Measurements from ENCODE around the gene MAPK8IP1. TPM values are rescaled to one million over a fixed set of nuclear protein-coding genes. Genes with fewer than 3 reads are reported as not detected.

Gene MAPK8IP1
- total and polyA plus RNA-seq, 4 donors = 0.78 to 2.7 (median 1.4) TPM

DNA sequence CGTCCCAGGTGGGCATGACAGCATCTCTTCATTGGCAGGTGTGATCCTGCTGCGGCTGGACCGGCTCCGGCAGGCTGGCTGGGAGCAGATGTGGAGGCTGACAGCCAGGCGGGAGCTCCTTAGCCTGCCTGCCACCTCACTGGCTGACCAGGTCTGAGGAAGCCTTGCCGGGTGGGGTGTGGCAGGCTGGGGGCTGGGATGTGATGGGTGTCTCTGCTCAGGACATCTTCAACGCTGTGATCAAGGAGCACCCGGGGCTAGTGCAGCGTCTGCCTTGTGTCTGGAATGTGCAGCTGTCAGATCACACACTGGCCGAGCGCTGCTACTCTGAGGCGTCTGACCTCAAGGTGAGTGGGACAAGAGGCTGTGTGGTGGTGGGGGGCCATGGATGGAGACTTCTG lies 40.5 kb downstream of the MAPK8IP1 start:
- TF ChIP-seq HNF4A (conservative IDR thresholded peaks at IDR 0.05) = no peak
- no peak overlapping the region for H3K27ac ChIP-seq (ENCODE audit: low read depth in 1 of 2, low read length in 2 of 2)
- no peak overlapping the region for H3K9ac ChIP-seq (ENCODE audit: low read depth in 1 of 2, low read length in 2 of 2)
- 84% methylated on average over 12 of the region's 12 CpGs for WGBS
- no peak for DNase-seq (ENCODE audit: low spot score)
- H3K4me1 ChIP-seq (ENCODE audit: control insufficient read depth in 4 of 4, insufficient read depth in 4 of 4, low read length in 3 of 4) = peaks cover 0 to 12% (median 4%) of the 10 kb centered on the region in 4 donors
- no peaks in the 10 kb centered on the region for H3K36me3 ChIP-seq (ENCODE audit: control insufficient read depth in 4 of 4, insufficient read depth in 3 of 4, low read depth in 1 of 4, low read length in 3 of 4)
- H3K9me3 ChIP-seq (ENCODE audit: control insufficient read depth in 4 of 4, low read length in 3 of 4) = no peaks in the 10 kb centered on the region
- H3K4me3 ChIP-seq (ENCODE audit: low read depth in 1 of 3, low read length in 3 of 3) = no peak overlapping the region
- no peaks in the 10 kb centered on the region for H3K27me3 ChIP-seq (ENCODE audit: control insufficient read depth in 4 of 4, insufficient read depth in 4 of 4, low read length in 3 of 4)

DNA sequence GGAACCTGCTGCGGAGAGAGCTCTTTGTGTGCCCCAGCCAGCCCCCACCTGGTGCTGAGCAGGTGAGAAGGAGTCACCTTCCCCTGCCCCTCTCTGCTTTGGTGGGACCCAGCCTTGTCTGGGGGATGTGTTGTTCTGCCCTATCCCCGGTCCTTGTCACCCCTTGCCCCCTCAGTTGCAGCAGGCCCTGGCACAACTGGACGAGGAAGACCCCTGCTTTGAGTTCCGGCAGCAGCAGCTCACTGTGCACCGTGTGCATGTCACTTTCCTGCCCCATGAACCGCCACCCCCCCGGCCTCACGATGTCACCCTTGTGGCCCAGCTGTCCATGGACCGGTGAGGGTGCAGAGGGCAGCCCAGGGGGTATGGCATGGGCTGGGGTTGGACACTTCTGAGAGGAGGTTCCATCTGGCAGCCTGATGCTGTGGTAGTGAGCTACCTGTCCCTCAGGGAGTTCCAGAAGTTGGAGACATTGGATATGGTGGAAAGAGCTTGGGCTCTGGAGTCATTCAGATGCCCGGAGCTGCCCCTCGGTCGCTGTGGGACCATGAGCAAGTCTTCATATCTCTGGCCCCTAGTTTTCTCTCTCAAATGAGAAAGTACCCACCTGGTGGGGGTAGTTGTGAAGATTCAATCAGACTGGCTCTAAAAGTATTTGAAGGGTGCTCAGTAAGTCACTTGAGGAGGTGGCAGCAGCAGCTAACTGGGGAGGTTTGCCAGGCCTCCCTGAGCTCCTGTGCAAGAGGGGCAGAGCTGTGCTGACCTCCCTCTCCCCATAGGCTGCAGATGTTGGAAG lies 41.3 kb downstream of the MAPK8IP1 start:
- peaks cover 0 to 10% (median 4%) of the 10 kb centered on the region in 4 donors for H3K4me1 ChIP-seq (ENCODE audit: control insufficient read depth in 4 of 4, insufficient read depth in 4 of 4, low read length in 3 of 4)
- no peak overlapping the region for H3K9ac ChIP-seq (ENCODE audit: low read depth in 1 of 2, low read length in 2 of 2)
- TF ChIP-seq RXRA (IDR thresholded peaks at IDR 0.05) (no peak), TAF1 (conservative IDR thresholded peaks at IDR 0.05) (no peak), GABPA (IDR thresholded peaks at IDR 0.05 in 1 of 2, conservative IDR thresholded peaks at IDR 0.05 in 1 of 2) (no peak), NR2F2 (IDR thresholded peaks at IDR 0.05) (no peak), HNF4G (IDR thresholded peaks at IDR 0.05) (no peak), JUND (IDR thresholded peaks at IDR 0.05) (no peak)
- TF ChIP-seq, protein P1, sequence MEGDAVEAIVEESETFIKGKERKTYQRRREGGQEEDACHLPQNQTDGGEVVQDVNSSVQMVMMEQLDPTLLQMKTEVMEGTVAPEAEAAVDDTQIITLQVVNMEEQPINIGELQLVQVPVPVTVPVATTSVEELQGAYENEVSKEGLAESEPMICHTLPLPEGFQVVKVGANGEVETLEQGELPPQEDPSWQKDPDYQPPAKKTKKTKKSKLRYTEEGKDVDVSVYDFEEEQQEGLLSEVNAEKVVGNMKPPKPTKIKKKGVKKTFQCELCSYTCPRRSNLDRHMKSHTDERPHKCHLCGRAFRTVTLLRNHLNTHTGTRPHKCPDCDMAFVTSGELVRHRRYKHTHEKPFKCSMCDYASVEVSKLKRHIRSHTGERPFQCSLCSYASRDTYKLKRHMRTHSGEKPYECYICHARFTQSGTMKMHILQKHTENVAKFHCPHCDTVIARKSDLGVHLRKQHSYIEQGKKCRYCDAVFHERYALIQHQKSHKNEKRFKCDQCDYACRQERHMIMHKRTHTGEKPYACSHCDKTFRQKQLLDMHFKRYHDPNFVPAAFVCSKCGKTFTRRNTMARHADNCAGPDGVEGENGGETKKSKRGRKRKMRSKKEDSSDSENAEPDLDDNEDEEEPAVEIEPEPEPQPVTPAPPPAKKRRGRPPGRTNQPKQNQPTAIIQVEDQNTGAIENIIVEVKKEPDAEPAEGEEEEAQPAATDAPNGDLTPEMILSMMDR (IDR thresholded peaks at IDR 0.05; ENCODE audit: low read depth, low read length, missing input control) = no peak
- TF ChIP-seq, protein P2, sequence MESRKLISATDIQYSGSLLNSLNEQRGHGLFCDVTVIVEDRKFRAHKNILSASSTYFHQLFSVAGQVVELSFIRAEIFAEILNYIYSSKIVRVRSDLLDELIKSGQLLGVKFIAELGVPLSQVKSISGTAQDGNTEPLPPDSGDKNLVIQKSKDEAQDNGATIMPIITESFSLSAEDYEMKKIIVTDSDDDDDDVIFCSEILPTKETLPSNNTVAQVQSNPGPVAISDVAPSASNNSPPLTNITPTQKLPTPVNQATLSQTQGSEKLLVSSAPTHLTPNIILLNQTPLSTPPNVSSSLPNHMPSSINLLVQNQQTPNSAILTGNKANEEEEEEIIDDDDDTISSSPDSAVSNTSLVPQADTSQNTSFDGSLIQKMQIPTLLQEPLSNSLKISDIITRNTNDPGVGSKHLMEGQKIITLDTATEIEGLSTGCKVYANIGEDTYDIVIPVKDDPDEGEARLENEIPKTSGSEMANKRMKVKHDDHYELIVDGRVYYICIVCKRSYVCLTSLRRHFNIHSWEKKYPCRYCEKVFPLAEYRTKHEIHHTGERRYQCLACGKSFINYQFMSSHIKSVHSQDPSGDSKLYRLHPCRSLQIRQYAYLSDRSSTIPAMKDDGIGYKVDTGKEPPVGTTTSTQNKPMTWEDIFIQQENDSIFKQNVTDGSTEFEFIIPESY (IDR thresholded peaks at IDR 0.05) = no peak
- TF ChIP-seq, protein P3, sequence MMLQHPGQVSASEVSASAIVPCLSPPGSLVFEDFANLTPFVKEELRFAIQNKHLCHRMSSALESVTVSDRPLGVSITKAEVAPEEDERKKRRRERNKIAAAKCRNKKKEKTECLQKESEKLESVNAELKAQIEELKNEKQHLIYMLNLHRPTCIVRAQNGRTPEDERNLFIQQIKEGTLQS (IDR thresholded peaks at IDR 0.05) = no peak
- WGBS = 95% methylated on average over 12 of the region's 12 CpGs
- H3K36me3 ChIP-seq (ENCODE audit: control insufficient read depth in 4 of 4, insufficient read depth in 3 of 4, low read depth in 1 of 4, low read length in 3 of 4) = peaks cover 0 to 1% (median 0%) of the 10 kb centered on the region in 4 donors
- no peaks in the 10 kb centered on the region for H3K27me3 ChIP-seq (ENCODE audit: control insufficient read depth in 4 of 4, insufficient read depth in 4 of 4, low read length in 3 of 4)
- no peak for DNase-seq (ENCODE audit: low spot score)
- H3K9me3 ChIP-seq (ENCODE audit: control insufficient read depth in 4 of 4, low read length in 3 of 4) = no peaks in the 10 kb centered on the region
- H3K4me3 ChIP-seq (ENCODE audit: low read depth in 1 of 3, low read length in 3 of 3) = no peak overlapping the region
- H3K27ac ChIP-seq (ENCODE audit: low read depth in 1 of 2, low read length in 2 of 2) = no peak overlapping the region

DNA sequence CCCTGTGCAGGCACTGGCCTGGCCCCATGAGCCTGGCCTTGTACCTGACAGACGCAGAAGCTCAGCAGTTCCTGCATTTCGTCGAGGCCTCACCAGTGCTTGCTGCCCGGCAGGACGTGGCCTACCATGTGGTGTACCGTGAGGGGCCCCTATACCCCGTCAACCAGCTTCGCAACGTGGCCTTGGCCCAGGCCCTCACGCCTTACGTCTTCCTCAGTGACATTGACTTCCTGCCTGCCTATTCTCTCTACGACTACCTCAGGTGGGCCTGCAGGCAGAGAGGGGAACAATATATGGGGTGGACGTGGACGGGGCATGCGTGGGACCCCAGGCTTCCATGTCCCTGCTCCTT lies 41.9 kb downstream of the MAPK8IP1 start:
- Histone ChIP-seq H3K4me3 (ENCODE audit: low read depth in 1 of 3, low read length in 3 of 3) (no peak overlapping the region), H3K36me3 (ENCODE audit: control insufficient read depth in 4 of 4, insufficient read depth in 3 of 4, low read depth in 1 of 4, low read length in 3 of 4) (peaks cover 0 to 1% (median 0%) of the 10 kb centered on the region in 4 donors), H3K4me1 (ENCODE audit: control insufficient read depth in 4 of 4, insufficient read depth in 4 of 4, low read length in 3 of 4) (peaks cover 0 to 6% (median 3%) of the 10 kb centered on the region in 4 donors), H3K27ac (ENCODE audit: low read depth in 1 of 2, low read length in 2 of 2) (no peak overlapping the region), H3K9ac (ENCODE audit: low read depth in 1 of 2, low read length in 2 of 2) (no peak overlapping the region), H3K9me3 (ENCODE audit: control insufficient read depth in 4 of 4, low read length in 3 of 4) (no peaks in the 10 kb centered on the region), H3K27me3 (ENCODE audit: control insufficient read depth in 4 of 4, insufficient read depth in 4 of 4, low read length in 3 of 4) (no peaks in the 10 kb centered on the region)
- WGBS = 80% methylated on average over 15 of the region's 15 CpGs
- no peak for DNase-seq (ENCODE audit: low spot score)
- TF ChIP-seq HNF4G (IDR thresholded peaks at IDR 0.05) (no peak), RAD21 (IDR thresholded peaks at IDR 0.05) (no peak), FOXA1 (IDR thresholded peaks at IDR 0.05) (no peak)
